Measurements from ENCODE around the gene RIOK2. TPM values are rescaled to one million over a fixed set of nuclear protein-coding genes. Genes with fewer than 3 reads are reported as not detected.

The RIOK2 gene
- total and polyA plus RNA-seq, 2 donors (not counting 1 experiment from before 2014, with no cell fraction given) = 18.2 to 24.6 TPM

GRCh38 chr5:97131921-97132320 lies 51.1 kb downstream of the RIOK2 start:
- Histone ChIP-seq H3K27ac (ENCODE audit: insufficient read depth, low read length) (no peak overlapping the region), H3K4me3 (replicated peaks in 1 of 4; ENCODE audit: control extremely low read depth in 1 of 4, insufficient read depth in 1 of 4, low read depth in 3 of 4, low read length in 4 of 4) (no peak overlapping the region), H4K20me1 (ENCODE audit: control insufficient read depth, extremely low read depth, insufficient read depth, low read length) (no peaks in the 10 kb centered on the region), H3K4me1 (ENCODE audit: control insufficient read depth, extremely low read depth, insufficient read depth, low read length) (no peaks in the 10 kb centered on the region), H3K4me2 (ENCODE audit: extremely low read depth, insufficient read depth, low read length) (no peak overlapping the region), H3K79me2 (ENCODE audit: control insufficient read depth, insufficient read depth, low read length) (no peaks in the 10 kb centered on the region), H3K27me3 (ENCODE audit: control insufficient read depth, insufficient read depth, low read length) (peaks cover 7% of the 10 kb centered on the region), H3K9me3 (ENCODE audit: control insufficient read depth, insufficient read depth, low read depth, low read length) (no peaks in the 10 kb centered on the region), H3K36me3 (ENCODE audit: control insufficient read depth, insufficient read depth, low read length) (no peaks in the 10 kb centered on the region), H2AFZ (ENCODE audit: low read length) (no peak overlapping the region), H3K9ac (ENCODE audit: insufficient read depth, low read length) (no peak overlapping the region)
- TF ChIP-seq, protein P1, sequence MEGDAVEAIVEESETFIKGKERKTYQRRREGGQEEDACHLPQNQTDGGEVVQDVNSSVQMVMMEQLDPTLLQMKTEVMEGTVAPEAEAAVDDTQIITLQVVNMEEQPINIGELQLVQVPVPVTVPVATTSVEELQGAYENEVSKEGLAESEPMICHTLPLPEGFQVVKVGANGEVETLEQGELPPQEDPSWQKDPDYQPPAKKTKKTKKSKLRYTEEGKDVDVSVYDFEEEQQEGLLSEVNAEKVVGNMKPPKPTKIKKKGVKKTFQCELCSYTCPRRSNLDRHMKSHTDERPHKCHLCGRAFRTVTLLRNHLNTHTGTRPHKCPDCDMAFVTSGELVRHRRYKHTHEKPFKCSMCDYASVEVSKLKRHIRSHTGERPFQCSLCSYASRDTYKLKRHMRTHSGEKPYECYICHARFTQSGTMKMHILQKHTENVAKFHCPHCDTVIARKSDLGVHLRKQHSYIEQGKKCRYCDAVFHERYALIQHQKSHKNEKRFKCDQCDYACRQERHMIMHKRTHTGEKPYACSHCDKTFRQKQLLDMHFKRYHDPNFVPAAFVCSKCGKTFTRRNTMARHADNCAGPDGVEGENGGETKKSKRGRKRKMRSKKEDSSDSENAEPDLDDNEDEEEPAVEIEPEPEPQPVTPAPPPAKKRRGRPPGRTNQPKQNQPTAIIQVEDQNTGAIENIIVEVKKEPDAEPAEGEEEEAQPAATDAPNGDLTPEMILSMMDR (conservative IDR thresholded peaks at IDR 0.05 in 1 of 2, IDR thresholded peaks at IDR 0.05 in 1 of 2; ENCODE audit: low read depth in 1 of 2, low read length in 2 of 2) = no peak
- TF ChIP-seq EZH2 (IDR thresholded peaks at IDR 0.05; ENCODE audit: low read length, missing control alignments) = no peak
- DNase-seq (ENCODE audit: low read depth in 2 of 2) = no peak

GRCh38 chr5:97131139-97131710 lies 51.8 kb downstream of the RIOK2 start:
- H3K27me3 ChIP-seq (ENCODE audit: control insufficient read depth, insufficient read depth, low read length) = peaks cover 7% of the 10 kb centered on the region
- H3K9me3 ChIP-seq (ENCODE audit: control insufficient read depth, insufficient read depth, low read depth, low read length) = no peaks in the 10 kb centered on the region
- TF ChIP-seq EZH2 (IDR thresholded peaks at IDR 0.05; ENCODE audit: low read length, missing control alignments) = no peak
- TF ChIP-seq, protein P1 (conservative IDR thresholded peaks at IDR 0.05 in 1 of 2, IDR thresholded peaks at IDR 0.05 in 1 of 2; ENCODE audit: low read depth in 1 of 2, low read length in 2 of 2) = no peak
- H2AFZ ChIP-seq (ENCODE audit: low read length) = no peak overlapping the region
- no peak overlapping the region for H3K27ac ChIP-seq (ENCODE audit: insufficient read depth, low read length)
- no peak overlapping the region for H3K4me3 ChIP-seq (replicated peaks in 1 of 4; ENCODE audit: control extremely low read depth in 1 of 4, insufficient read depth in 1 of 4, low read depth in 3 of 4, low read length in 4 of 4)
- H3K36me3 ChIP-seq (ENCODE audit: control insufficient read depth, insufficient read depth, low read length) = no peaks in the 10 kb centered on the region
- H3K79me2 ChIP-seq (ENCODE audit: control insufficient read depth, insufficient read depth, low read length) = no peaks in the 10 kb centered on the region
- H3K4me1 ChIP-seq (ENCODE audit: control insufficient read depth, extremely low read depth, insufficient read depth, low read length) = no peaks in the 10 kb centered on the region
- H4K20me1 ChIP-seq (ENCODE audit: control insufficient read depth, extremely low read depth, insufficient read depth, low read length) = no peaks in the 10 kb centered on the region
- peak; percentile 39 to 88 for DNase-seq (ENCODE audit: low read depth in 2 of 2)
- no peak overlapping the region for H3K4me2 ChIP-seq (ENCODE audit: extremely low read depth, insufficient read depth, low read length)
- no peak overlapping the region for H3K9ac ChIP-seq (ENCODE audit: insufficient read depth, low read length)

- peaks cover 14% of the 10 kb centered on the region for H3K27me3 ChIP-seq (ENCODE audit: control insufficient read depth, insufficient read depth, low read length)
- H3K4me1 ChIP-seq (ENCODE audit: control insufficient read depth, extremely low read depth, insufficient read depth, low read length) = no peaks in the 10 kb centered on the region
- H4K20me1 ChIP-seq (ENCODE audit: control insufficient read depth, extremely low read depth, insufficient read depth, low read length) = no peaks in the 10 kb centered on the region
- no peaks in the 10 kb centered on the region for H3K9me3 ChIP-seq (ENCODE audit: control insufficient read depth, insufficient read depth, low read depth, low read length)
- no peaks in the 10 kb centered on the region for H3K36me3 ChIP-seq (ENCODE audit: control insufficient read depth, insufficient read depth, low read length)
- no peak overlapping the region for H3K9ac ChIP-seq (ENCODE audit: insufficient read depth, low read length)
- H2AFZ ChIP-seq (ENCODE audit: low read length) = no peak overlapping the region
- DNase-seq (ENCODE audit: low read depth in 2 of 2) = peak in 1 of 2 donors; percentile 10
- H3K4me2 ChIP-seq (ENCODE audit: extremely low read depth, insufficient read depth, low read length) = no peak overlapping the region
- H3K27ac ChIP-seq (ENCODE audit: insufficient read depth, low read length) = no peak overlapping the region
- no peak overlapping the region for H3K4me3 ChIP-seq (replicated peaks in 1 of 4; ENCODE audit: control extremely low read depth in 1 of 4, insufficient read depth in 1 of 4, low read depth in 3 of 4, low read length in 4 of 4)
- TF ChIP-seq, protein P1 (conservative IDR thresholded peaks at IDR 0.05 in 1 of 2, IDR thresholded peaks at IDR 0.05 in 1 of 2; ENCODE audit: low read depth in 1 of 2, low read length in 2 of 2) = no peak
- TF ChIP-seq EZH2 (IDR thresholded peaks at IDR 0.05; ENCODE audit: low read length, missing control alignments) = no peak
- H3K79me2 ChIP-seq (ENCODE audit: control insufficient read depth, insufficient read depth, low read length) = no peaks in the 10 kb centered on the region
Measured at GRCh38 chr5:97127727-97128126, 55.3 kb downstream of the RIOK2 start.
